Stimulated activated naive CD4-positive, alpha-beta T cell (primary cell): Measurements from ENCODE around the gene PPM1M.

ENCODE experiments used
- DNase-seq, 6 experiments: peaks; one replicate each; lab custom pipeline; 2025; lab: John Stamatoyannopoulos, UW

Gene PPM1M

DNA sequence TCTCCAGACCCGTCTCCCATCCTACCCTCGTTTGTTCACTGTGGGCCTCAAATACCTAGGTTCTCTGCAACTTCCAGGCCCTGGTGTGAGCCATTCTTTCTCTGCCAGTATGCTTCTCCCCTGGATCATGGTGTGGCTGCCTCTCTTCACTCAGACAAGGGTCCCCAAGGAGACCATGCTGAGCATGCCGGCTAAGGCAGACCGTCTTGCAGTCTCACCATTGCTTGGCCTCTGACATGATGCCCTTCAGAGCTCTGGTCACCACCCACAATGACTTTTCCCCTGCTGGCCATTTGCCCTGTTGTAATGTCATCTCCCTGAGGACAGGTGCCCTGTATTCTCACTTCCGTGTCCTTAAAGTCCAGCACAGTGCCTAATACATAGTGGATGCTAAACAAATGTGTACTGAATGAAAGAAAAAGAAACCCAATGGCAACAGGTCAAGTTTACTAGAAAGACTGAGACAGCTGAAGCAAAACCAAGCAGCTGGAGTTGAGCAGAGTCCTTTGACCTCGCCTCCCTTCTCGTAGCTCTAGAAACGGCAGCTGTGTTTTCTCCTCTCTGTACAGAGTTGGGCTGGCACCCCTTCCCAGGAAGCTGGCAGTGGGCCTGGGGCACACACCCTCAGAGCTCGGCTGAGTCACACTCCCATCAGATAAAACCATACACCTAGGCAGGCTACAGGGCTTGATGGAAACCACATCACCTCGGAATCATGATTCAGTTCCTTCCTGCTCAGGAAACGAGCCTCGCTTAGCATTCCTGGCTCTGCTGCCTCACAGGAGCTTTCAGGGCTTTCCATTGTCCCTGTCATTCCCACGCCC, 28.8 kb upstream of the PPM1M start:
- DNase-seq: peak in 4 of 6 experiments; percentile 15 to 50 (median 35)

GRCh38 chr3:52217409-52217805, 28.2 kb upstream of the PPM1M start:
- no peak for DNase-seq

DNA sequence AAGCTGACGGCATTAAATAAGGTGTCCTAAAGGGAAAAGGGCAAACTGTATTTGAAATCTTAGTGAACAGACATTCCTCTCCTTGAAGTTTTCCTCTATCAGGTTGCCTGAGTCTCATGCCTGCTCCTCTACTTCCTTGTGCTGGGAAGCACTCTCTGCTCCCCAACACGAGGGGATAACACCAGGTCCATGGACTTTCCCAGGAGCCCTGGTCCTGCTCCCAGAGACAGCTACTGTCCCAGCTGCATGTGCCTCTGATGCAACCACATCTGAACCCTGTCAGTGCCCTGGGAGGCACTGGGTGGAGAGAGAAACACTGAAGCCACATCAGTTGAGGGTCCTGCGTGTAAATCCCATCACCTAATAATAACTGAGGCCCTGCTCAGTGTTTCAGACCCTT, 27.5 kb upstream of the PPM1M start:
- no peak for DNase-seq

DNA sequence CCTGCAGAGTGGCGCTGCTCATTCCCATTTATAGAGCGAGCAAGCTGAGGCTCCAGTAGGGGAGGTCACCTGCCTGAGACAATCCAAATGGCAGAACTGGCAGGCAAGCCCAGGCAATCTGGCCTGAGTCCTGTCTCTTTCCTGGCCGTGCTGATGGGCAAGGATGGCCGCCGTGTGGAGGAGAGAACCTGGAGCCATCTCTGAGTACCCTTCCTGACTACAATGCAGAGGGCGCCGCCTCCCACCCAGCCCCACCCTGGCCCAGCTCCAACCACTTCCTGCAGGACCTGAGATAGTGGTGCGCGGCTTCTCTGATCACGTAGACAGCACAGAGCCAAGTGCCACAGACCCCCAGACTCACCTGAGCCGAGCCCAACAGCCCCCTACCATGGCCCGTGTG, 27.1 kb upstream of the PPM1M start:
- no peak for DNase-seq

DNA sequence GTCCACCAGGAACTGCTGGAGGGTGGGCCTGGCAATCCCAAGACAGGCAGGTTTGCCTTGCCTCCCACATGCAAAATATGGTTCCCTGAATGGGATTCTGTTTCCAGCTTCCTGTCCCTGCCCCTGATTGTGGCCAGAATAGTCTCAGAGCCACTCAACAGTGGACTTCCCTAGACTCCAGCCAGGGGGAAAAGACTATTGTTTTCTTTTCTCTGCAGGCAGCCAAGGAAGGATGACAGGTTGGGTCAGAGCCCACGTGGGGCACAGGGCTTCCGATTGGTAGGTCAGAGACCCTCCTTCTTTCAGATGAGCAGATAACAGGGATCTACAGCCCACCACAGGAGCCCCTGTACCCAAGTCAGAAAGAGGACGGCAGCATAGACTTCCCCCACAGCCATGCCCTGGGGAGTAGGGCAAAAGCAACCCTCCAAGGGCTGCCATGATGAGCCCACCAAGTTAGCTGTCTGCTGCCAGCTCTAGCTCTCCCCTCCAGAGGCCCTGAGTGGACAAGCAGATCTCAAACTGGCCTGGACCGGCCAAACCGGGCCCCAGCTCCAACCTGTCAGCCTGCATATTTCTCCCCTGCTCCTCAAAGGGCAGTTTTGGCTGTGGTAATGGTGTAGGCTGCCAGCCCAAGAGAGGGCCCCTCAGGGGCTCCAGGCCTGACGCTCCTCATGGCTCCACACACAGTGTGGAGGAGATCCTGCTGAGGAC, 26.5 kb upstream of the PPM1M start:
- DNase-seq: no peak

- DNase-seq: peak; percentile 69 to 91 (median 80)
These were observed 25.1 kb upstream of the PPM1M start for GRCh38 chr3:52220380-52221026.

DNA sequence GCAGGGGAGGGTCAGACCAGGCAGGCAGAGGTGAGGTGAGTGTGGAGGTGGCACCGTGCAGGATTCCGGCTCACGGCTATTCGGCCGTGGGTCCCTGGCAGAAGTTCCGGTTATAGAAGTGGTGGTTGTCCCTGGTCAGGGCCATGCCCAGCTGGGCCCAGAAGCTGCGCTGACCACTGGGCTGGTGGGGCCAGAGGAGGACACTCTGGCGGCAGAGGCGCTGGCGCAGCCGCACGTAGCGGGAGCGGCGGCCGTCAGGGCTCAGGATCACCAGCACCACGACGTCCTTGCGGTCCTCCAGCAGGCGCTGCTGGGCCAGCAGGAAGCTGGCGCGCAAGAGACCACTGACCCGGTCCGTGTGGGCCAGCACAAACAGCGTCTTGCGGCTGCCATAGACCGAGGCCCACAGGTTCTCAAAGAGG, 24.4 kb upstream of the PPM1M start:
- DNase-seq: no peak

GRCh38 chr3:52221563-52222318, 23.8 kb upstream of the PPM1M start:
- DNase-seq: peak; percentile 30 to 78 (median 62)

DNA sequence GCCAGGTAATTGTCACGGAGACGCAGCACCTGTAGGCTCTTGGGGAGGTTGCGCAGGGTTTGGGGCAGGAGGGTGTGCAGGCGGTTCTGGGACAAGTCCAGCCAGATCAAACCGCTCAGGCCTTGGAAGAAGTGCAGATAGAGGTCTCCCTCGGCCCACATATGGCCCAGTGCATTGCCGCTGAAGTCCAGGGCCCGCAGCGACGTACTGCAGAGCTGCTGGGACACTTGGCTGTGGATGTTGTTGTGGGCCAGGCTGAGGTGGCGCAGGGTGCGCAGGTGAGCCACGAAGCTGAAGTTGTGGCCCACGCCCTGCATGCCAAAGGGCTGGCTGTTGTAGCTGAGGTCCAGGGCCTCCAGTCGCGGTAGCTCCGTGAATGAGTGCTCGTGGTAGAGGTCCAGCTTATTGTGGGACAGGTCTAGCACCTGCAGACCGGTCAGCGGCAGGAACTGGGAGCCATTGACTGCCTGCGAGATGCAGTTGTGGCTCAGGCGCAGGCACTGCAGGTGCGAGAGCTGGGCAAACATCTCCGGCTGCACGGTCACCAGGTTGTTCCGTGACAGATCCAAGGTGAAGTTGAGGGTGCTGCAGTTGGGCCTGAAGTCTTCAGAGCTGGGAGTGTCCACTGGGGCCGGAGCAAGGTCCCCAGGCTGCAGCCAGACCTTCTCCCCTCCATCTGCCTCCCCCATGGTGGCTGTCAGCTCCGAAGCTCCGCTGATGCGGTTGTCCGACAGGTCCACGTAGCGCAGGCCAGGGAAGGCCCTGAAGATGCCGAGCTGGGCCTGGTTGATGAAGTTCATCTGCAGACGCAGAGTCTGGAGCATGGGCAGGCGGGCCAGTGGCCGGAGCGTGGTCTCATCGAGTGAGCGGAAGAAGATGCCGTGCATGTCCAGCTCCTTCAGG, 23.0 kb upstream of the PPM1M start:
- DNase-seq: no peak

DNA sequence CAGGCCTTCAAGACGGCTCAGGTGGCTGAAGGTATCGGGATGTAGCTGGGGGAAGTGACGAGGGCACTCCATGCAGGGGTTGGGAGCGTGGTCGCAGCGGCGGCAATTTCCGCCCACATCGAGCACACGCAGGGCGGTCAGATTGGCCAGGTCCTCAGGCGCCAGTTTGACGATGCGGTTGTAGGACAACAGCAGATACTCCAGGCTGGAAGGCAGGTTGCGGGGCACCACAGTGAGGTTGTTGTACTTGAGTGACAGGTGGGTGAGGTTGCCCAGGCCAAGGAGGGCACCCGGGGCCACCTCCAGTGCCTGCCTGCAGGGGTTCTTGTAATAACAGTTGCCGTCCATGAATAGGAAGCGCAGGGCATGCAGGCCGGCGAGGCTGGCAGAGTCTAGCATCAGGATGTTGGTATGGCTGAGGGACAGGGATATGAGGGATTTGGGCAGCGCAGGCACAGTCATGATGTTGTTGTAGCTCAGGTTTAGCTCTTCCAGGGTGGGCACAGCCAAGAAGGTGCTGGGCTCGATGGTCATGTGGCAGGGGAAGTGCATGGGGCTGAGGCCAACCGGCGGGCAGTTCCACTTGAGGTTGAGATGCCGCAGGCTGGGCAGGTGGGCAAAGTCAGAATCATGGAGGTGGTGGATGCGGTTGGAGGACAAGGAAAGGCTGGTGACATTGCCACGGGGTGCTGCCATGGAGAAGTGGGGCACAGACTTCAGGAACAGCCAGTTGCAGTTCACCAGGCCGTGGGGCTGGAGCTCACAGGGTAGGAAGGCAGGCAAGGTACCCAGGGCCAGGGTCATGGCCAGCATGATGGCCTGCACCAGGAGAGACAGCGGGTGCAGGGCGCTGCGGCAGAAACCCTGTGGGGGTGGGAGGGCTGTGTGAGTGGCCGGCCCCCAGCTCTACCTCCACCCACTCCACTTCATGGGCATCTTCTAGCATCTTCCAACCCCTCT, 21.8 kb upstream of the PPM1M start:
- DNase-seq: no peak

DNA sequence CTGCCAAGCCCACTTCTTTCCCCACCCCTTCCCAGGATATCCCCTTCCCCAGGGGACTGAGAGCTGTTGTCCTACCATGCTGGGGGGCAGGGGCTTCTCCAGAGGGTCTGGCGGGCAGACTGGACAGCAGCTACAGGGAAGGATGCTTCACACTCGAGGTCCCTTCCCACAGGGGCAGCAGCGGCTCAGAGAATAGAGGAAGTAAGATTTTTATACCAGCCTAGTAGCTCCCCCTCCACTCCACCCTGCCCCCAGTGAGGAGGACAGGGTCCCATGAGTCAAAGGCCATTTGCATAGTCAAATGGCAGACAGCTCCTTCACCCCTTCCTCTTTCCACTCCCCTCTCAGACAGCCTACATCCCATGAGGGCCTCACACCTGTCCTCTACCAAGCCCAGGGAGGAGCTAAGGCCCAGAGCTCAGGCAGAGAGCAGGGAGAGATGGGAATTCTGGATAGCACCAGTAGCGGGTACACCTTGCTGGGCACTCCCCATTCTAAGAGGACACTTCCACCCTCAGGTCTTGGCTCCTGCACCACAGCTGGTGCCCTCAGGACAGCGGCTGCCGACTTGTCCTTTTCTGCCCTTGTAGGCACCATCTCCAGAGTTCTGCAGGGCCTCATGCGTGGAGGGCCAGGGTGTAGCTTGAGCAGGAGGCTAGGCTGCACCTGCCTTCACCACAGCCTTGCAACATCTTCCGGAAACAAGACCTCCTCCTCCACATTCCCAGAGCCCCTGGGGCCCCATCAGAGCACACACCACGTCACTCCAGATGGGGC, 19.9 kb upstream of the PPM1M start, which contains the start of gene TLR9:
TSS of gene TLR9 (minus strand) at position 194 of the 777 bp plus-strand sequence. CDS start at position 78, 116 bp downstream.
- DNase-seq: peak in 1 of 6 experiments; percentile 19

DNA sequence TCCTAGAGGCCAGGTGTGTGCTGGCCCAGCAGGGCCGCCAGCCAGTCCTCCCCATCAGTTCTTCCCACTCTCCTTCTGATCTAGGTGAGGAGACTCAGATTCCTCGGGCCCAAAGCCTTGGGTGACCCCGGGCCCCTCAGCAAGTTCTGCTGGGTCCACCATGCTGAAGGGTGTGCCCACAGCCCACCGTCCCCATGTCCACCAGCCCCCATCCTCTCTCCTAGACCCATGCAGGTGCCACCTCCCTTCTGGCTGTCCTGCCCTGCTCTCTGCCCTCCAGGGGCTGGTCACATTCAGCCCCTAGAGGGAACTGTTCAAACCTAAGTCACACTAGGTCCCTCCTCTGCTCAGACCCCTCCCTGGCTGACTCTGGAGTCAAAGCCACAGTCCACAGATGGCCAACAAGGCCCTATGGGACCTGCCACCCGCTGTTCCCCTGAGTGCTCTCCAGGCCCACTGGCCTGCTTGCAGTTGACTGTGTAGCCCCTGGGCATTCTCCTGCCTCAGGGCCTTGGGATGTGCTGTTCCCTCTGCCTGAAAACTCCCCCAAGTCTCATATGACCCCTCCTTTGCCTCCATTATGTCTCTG, 19.2 kb upstream of the PPM1M start:
- DNase-seq: no peak

GRCh38 chr3:52227117-52227516, 18.4 kb upstream of the PPM1M start:
- no peak for DNase-seq

- DNase-seq: no peak
These were observed 17.8 kb upstream of the PPM1M start for GRCh38 chr3:52227766-52228165.

DNA sequence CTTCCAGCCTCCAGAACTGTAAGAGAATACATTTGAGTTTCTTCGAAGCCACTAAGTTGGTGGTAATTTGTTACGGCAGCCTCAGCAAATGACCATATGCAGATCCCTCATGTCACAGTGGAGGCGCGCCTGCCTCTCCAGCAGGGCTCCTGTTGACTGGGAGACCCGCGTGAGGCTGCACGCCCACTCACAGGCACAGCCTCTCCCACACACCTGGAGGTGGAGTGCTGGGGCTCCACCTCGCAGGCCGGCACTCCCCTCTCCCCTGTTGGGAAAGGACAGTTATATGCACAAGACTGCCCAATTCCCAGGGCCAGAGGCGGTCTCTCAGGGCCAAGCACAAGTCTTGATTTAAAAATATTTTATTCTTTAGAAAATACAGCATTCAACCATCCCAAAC, 17.3 kb upstream of the PPM1M start:
- DNase-seq: no peak

GRCh38 chr3:52228751-52229291, 16.7 kb upstream of the PPM1M start:
- no peak for DNase-seq

DNA sequence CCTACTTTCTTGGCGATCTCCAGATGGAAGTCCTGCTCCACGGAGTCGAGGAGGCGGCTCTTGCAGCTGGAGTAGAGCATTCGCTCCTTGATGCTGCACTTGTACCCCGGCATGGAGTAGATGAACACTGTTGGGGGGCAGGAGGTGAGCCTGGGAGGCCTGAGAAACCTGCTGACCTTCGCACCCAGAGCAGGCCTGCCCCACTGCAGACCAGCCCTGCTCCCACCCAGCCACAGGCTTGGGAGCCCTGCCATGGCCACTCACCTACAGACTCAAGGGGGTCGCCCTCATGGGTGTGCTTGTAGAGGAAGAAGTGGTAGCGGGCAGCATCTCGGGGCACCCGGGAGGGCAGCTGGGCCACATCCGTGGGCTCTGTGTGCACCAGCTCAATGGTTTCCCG, 15.9 kb upstream of the PPM1M start:
- DNase-seq: no peak

GRCh38 chr3:52230461-52230860, 15.1 kb upstream of the PPM1M start:
- no peak for DNase-seq
